GM21619 (cell line): ENCODE results near the gene IL1RL2.

Experiments used
- ATAC-seq: cut with Tn5 transposase; IDR thresholded peaks from one replicate; pipeline ENCODE4 v1.9.1; 2021; ENCODE audit not compliant: unreplicated experiment

IL1RL2 gene

GRCh38 chr2:102158011-102158755 lies 28.6 kb upstream of the IL1RL2 start:
- ATAC-seq, result no peak

GRCh38 chr2:102159295-102159694 lies 27.5 kb upstream of the IL1RL2 start:
- no peak for ATAC-seq

GRCh38 chr2:102166189-102166845 lies 20.5 kb upstream of the IL1RL2 start:
- no peak for ATAC-seq

- ATAC-seq, result no peak
Measured at GRCh38 chr2:102168026-102168771, 18.6 kb upstream of the IL1RL2 start.

- ATAC-seq, result no peak
Measured at GRCh38 chr2:102171946-102172345, 14.9 kb upstream of the IL1RL2 start.

GRCh38 chr2:102172745-102173144 lies 14.1 kb upstream of the IL1RL2 start:
- ATAC-seq, result no peak

GRCh38 chr2:102176172-102176571 lies 10.7 kb upstream of the IL1RL2 start:
- no peak for ATAC-seq

- no peak for ATAC-seq
Measured at GRCh38 chr2:102177814-102178478, 8.9 kb upstream of the IL1RL2 start.

- ATAC-seq, result no peak
Measured at GRCh38 chr2:102179061-102179460, 7.8 kb upstream of the IL1RL2 start.

- no peak for ATAC-seq
Measured at GRCh38 chr2:102179788-102180686, 6.8 kb upstream of the IL1RL2 start.

GRCh38 chr2:102180687-102180999 lies 6.2 kb upstream of the IL1RL2 start:
- ATAC-seq, result no peak

- no peak for ATAC-seq
Measured at GRCh38 chr2:102181376-102181775, 5.4 kb upstream of the IL1RL2 start.

GRCh38 chr2:102181919-102182635 lies 4.7 kb upstream of the IL1RL2 start:
- no peak for ATAC-seq

- ATAC-seq, result no peak
Measured at GRCh38 chr2:102184018-102184417, 2.8 kb upstream of the IL1RL2 start.

- ATAC-seq, result no peak
Measured at GRCh38 chr2:102184568-102184967, 2.3 kb upstream of the IL1RL2 start.

GRCh38 chr2:102185347-102185746 lies 1.5 kb upstream of the IL1RL2 start:
- no peak for ATAC-seq

- ATAC-seq, result no peak
Measured at GRCh38 chr2:102187496-102188150, 800 bp downstream of the IL1RL2 start.

- ATAC-seq, result no peak
Measured at GRCh38 chr2:102190430-102191107, 3.7 kb downstream of the IL1RL2 start.

- ATAC-seq, result no peak
Measured at GRCh38 chr2:102191501-102191900, 4.7 kb downstream of the IL1RL2 start.
